Fibroblast of lung (primary cell): ENCODE results near the gene TXNDC16. TPM values are rescaled to one million over a fixed set of nuclear protein-coding genes. Genes with fewer than 3 reads are reported as not detected.

ENCODE experiments used
- DNase-seq, 2 donors: peaks; one replicate each; pipeline versions ENCODE4 v3.0.0 to v3.0.0-alpha.2; 2010; ENCODE audit warnings: low read depth in 2 of 2
- H2AFZ ChIP-seq: 2 replicates; pipeline ENCODE4 v1.5.1; 2012; ENCODE audit warnings: low read length, control low read depth, inconsistent platforms
- H3K27ac ChIP-seq: 2 replicates; pipeline ENCODE4 v1.5.1; 2011; ENCODE audit warnings: low read length, control low read depth; ENCODE audit not compliant: insufficient read depth
- H3K27me3 ChIP-seq: 2 replicates; pipeline ENCODE4 v1.5.1; 2011; ENCODE audit warnings: mild to moderate bottlenecking, low read length; ENCODE audit not compliant: control insufficient read depth, insufficient read depth
- H3K36me3 ChIP-seq: 2 replicates; pipeline ENCODE4 v1.5.1; 2011; ENCODE audit warnings: low read length; ENCODE audit not compliant: control insufficient read depth, insufficient read depth
- H3K4me1 ChIP-seq: 2 replicates; pipeline ENCODE4 v1.5.1; 2011; ENCODE audit warnings: low read length; ENCODE audit not compliant: control insufficient read depth, insufficient read depth; ENCODE audit errors: extremely low read depth
- H3K4me2 ChIP-seq: 2 replicates; pipeline ENCODE4 v1.5.1; 2011; ENCODE audit warnings: low read length, control low read depth; ENCODE audit not compliant: insufficient read depth; ENCODE audit errors: extremely low read depth
- H3K4me3 ChIP-seq, 4 experiments: fragments of 200-600 bp in 1 of 4; sonication (generic) in 1 of 4; replicated peaks in 1 of 4; 2 replicates each; pipeline ENCODE4 v1.5.1; 2011 to 2016; ENCODE audit warnings: low read length in 4 of 4, low read depth in 3 of 4, mild to moderate bottlenecking in 3 of 4, control low read depth in 2 of 4, inconsistent platforms in 1 of 4, mixed read lengths in 1 of 4; ENCODE audit not compliant: insufficient read depth in 1 of 4; ENCODE audit errors: control extremely low read depth in 1 of 4
- H3K79me2 ChIP-seq: 2 replicates; pipeline ENCODE4 v1.5.1; 2012; ENCODE audit warnings: mild to moderate bottlenecking, low read length, inconsistent platforms; ENCODE audit not compliant: control insufficient read depth, insufficient read depth
- H3K9ac ChIP-seq: 2 replicates; pipeline ENCODE4 v1.5.1; 2011; ENCODE audit warnings: mild to moderate bottlenecking, low read length, control low read depth; ENCODE audit not compliant: insufficient read depth
- H3K9me3 ChIP-seq: 2 replicates; pipeline ENCODE4 v1.5.1; 2012; ENCODE audit warnings: low read depth, low read length; ENCODE audit not compliant: control insufficient read depth, insufficient read depth
- H4K20me1 ChIP-seq: 2 replicates; pipeline ENCODE4 v1.5.1; 2011; ENCODE audit warnings: low read length; ENCODE audit not compliant: control insufficient read depth, insufficient read depth; ENCODE audit errors: extremely low read depth
- EZH2 ChIP-seq: IDR thresholded peaks from 2 replicates; pipeline ENCODE4 v1.5.1; 2012; ENCODE audit warnings: low read length, control low read depth, mild to moderate bottlenecking; ENCODE audit errors: missing control alignments
- polyA plus RNA-seq, 2 donors: library from polyadenylated mRNA; depleted of rRNA in 1 of 2; stranded (reverse) in 1 of 2; unstranded in 1 of 2; fragments of >200 nt; gene quantifications; 2 replicates each; pipeline ENCODE4 v1.2.1, GENCODE V29; 2011 to 2012; ENCODE audit warnings: missing spikeins in 1 of 2
- total RNA-seq: library from RNA; depleted of rRNA; stranded (reverse); fragments of >200 nt; gene quantifications from 2 replicates; pipeline ENCODE4 v1.2.1, GENCODE V29; 2014
- TF ChIP-seq, protein P1 (sequence below), 2 donors: IDR thresholded peaks in 1 of 2; conservative IDR thresholded peaks in 1 of 2; 1 replicate in 1 of 2; 2 replicates in 1 of 2; pipeline ENCODE4 v1.5.1; 2011 to 2012; ENCODE audit warnings: low read length in 2 of 2, control low read depth in 1 of 2, inconsistent platforms in 1 of 2, low read depth in 1 of 2, mild to moderate bottlenecking in 1 of 2

TXNDC16 gene
- total and polyA plus RNA-seq, 2 donors (not counting 1 experiment from before 2014, with no cell fraction given) = 3.0 to 6.6 TPM

DNA sequence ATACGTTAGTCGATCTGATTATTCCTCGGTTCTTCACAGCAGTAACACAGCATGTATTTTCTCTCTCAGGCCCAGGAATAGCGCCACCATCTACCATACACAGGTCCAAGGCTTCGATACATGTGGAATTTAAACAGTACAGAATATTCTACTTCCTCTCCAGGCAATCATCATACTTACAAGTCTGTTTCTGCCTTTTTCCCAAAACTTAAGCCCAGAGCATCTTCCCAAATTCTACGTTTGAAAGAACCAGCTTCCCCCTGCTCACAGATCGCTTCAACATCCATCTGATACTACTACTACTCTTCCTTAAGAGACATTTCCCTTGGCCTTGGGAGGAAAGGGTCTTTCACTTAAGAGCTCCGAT lies 626 bp downstream of the TXNDC16 start:
- H3K9me3 ChIP-seq = no peaks in the 10 kb centered on the region
- H3K27ac ChIP-seq = peak overlapping the region; percentile 65
- peak overlapping the region; percentile 39 for H3K9ac ChIP-seq
- H3K4me3 ChIP-seq = peak overlapping the region; percentile 72 to 77 (median 76)
- H2AFZ ChIP-seq = peak overlapping the region; percentile 50
- H3K27me3 ChIP-seq = no peaks in the 10 kb centered on the region
- peak overlapping the region; percentile 95 for H3K4me2 ChIP-seq
- no peaks in the 10 kb centered on the region for H4K20me1 ChIP-seq
- no peaks in the 10 kb centered on the region for H3K36me3 ChIP-seq
- H3K4me1 ChIP-seq = peaks cover 2% of the 10 kb centered on the region
- peak; percentile 30 to 52 for DNase-seq
- H3K79me2 ChIP-seq = no peaks in the 10 kb centered on the region
- TF ChIP-seq EZH2 = no peak
- TF ChIP-seq, protein P1, sequence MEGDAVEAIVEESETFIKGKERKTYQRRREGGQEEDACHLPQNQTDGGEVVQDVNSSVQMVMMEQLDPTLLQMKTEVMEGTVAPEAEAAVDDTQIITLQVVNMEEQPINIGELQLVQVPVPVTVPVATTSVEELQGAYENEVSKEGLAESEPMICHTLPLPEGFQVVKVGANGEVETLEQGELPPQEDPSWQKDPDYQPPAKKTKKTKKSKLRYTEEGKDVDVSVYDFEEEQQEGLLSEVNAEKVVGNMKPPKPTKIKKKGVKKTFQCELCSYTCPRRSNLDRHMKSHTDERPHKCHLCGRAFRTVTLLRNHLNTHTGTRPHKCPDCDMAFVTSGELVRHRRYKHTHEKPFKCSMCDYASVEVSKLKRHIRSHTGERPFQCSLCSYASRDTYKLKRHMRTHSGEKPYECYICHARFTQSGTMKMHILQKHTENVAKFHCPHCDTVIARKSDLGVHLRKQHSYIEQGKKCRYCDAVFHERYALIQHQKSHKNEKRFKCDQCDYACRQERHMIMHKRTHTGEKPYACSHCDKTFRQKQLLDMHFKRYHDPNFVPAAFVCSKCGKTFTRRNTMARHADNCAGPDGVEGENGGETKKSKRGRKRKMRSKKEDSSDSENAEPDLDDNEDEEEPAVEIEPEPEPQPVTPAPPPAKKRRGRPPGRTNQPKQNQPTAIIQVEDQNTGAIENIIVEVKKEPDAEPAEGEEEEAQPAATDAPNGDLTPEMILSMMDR (conservative IDR thresholded peaks at IDR 0.05 in 1 of 2, IDR thresholded peaks at IDR 0.05 in 1 of 2; ENCODE audit: low read depth in 1 of 2, low read length in 2 of 2) = peak; percentile 28 to 44

DNA sequence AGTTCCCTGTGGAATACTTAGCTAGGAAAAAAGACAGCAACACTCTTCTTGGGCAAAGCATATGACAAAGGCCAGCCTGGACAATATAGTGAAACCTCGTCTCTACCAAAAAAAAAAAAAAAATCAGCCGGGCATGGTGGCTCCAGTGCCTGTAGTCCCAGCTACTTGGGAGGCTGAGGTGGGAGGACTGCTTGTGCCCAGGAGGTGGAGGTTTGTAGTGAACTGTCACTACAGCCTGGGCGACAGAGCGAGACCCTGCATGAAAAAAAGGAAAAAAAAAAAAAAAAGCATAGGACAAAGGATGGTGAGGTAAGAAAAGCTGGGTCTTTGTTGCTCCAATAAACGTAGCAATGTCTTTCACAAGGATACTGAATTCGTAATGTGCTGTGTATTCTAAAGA lies 1.1 kb downstream of the TXNDC16 start:
- DNase-seq = no peak
- TF ChIP-seq EZH2 = no peak
- TF ChIP-seq, protein P1 (conservative IDR thresholded peaks at IDR 0.05 in 1 of 2, IDR thresholded peaks at IDR 0.05 in 1 of 2; ENCODE audit: low read depth in 1 of 2, low read length in 2 of 2) = no peak
- Histone ChIP-seq H3K9me3 (no peaks in the 10 kb centered on the region), H3K4me2 (peak overlapping the region; percentile 95), H3K79me2 (no peaks in the 10 kb centered on the region), H2AFZ (no peak overlapping the region), H3K27ac (no peak overlapping the region), H3K9ac (no peak overlapping the region), H3K27me3 (no peaks in the 10 kb centered on the region), H4K20me1 (no peaks in the 10 kb centered on the region), H3K4me1 (peaks cover 2% of the 10 kb centered on the region), H3K4me3 (peak overlapping the region; percentile 72 to 77 (median 76)), H3K36me3 (no peaks in the 10 kb centered on the region)

DNA sequence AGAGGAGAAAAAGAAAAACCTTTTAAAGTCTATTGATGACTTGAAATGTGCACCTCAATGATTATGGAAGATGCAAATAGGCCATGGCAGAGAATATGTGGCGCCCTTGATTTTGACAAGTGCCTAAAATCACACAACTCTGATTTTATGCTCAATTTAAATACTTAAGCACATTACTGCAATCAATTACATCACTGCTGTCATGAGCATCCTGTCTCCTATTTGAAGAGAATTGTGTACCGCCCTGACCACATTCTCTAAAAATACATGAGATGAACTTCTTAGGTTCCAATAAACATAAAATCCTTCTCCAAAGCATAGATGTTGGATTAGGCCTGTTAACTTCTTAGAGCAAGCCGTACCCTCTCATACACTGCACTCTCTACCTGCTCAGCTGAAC lies 1.6 kb downstream of the TXNDC16 start:
- Histone ChIP-seq H3K27ac (no peak overlapping the region), H3K27me3 (no peaks in the 10 kb centered on the region), H3K9ac (no peak overlapping the region), H3K4me1 (peaks cover 2% of the 10 kb centered on the region), H4K20me1 (no peaks in the 10 kb centered on the region), H3K4me2 (no peak overlapping the region), H3K9me3 (no peaks in the 10 kb centered on the region), H3K36me3 (no peaks in the 10 kb centered on the region), H3K79me2 (no peaks in the 10 kb centered on the region), H2AFZ (no peak overlapping the region), H3K4me3 (no peak overlapping the region)
- no peak for TF ChIP-seq EZH2
- TF ChIP-seq, protein P1 (conservative IDR thresholded peaks at IDR 0.05 in 1 of 2, IDR thresholded peaks at IDR 0.05 in 1 of 2; ENCODE audit: low read depth in 1 of 2, low read length in 2 of 2) = no peak
- no peak for DNase-seq
